KBM-7 (cell line): Measurements from ENCODE around the gene RAP1GAP2.
"Not testable (repeated sequence)": the region's sequence is repeated elsewhere in the genome, so short reads cannot be mapped to it uniquely, and the experiment has no call there.

Source experiments
- DNase-seq: peaks from one replicate; pipeline ENCODE4 v3.0.0-alpha.2; 2015
- in situ Hi-C: fragments of 300-500 bp; cut with MboI; formaldehyde crosslinking; loops from 2 replicates; pipeline ENCODE4 v1.14.3; 2020; ENCODE audit warnings: low sequenced_read_pairs, low pct_unique_long_range_greater_than_20kb, mixed read lengths

Gene RAP1GAP2

GRCh38 chr17:2977157-2977556 is 180.9 kb downstream of the RAP1GAP2 start:
- in situ Hi-C loops = no loop called here

DNA sequence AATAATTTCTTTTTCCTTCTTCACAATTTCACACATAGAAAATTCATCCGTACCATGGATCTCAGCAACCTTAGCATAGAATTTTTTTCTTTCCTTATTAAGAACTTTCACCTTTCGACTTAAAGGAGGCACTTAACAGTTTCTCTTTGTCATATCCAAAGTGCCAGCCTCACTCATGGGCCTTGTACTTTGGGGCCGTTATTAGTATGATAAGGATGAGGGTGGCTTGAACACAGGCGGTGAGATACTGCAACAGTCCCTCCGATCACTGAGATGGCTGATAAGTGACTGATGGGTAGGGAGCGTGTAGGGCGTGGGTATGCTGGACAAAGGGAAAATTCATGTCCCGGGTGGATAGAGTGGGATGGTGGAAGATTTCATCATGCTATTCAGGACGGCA is 181.9 kb downstream of the RAP1GAP2 start:
- in situ Hi-C loops = no loop called here
- no peak for DNase-seq

More at GRCh38 chr17:2977157-2977556, 180.9 kb downstream of the RAP1GAP2 start:
- no peak for DNase-seq

DNA sequence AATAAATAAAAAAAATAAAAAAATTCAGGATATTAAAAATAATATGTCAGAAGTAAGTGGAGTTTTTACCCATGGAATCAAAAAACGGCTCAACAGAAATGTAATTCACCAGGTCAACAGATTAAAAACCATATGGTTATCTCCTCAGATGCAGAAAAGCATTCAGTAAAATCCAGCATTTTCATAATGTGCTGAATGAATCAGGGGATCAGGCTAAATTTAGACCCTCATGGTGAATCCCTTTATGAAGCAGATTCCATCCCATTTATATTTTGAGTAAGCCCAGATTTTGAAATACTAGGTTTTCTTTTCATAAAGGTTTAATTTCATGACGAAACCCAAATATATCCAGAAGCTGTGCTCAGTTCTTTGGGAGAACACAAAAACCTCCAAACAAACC is 182.8 kb downstream of the RAP1GAP2 start:
- in situ Hi-C loops = no loop called here
- no peak for DNase-seq

GRCh38 chr17:2980211-2980903 is 184.1 kb downstream of the RAP1GAP2 start:
- in situ Hi-C loops = no loop called here
- DNase-seq = no peak

GRCh38 chr17:2980904-2981246 is 184.6 kb downstream of the RAP1GAP2 start:
- in situ Hi-C loops = no loop called here

GRCh38 chr17:2981325-2981724 is 185.1 kb downstream of the RAP1GAP2 start:
- DNase-seq = no peak
- in situ Hi-C loops = no loop called here

More at GRCh38 chr17:2980904-2981246, 184.6 kb downstream of the RAP1GAP2 start:
- DNase-seq = no peak

DNA sequence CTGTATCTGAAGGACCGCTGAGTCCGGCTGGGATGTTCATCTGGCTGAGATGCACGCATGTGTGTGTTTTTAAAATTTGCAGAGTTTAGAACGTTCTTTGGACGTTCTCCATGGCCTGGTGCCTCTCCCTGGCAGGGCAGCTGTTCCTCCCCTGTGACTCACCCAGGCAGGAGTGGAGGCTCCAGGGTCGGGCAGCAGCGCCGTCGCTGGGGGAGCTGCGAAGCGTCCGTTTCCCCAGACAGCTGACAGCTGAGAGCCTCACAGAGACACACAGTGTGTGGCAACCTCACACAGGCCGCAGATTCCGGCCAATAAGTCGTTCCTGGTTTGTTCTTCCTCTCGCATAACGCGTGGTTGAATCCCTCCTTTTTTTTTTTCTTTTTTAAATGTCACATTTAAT is 186.6 kb downstream of the RAP1GAP2 start:
- in situ Hi-C loops = no loop called here
- DNase-seq = no peak

DNA sequence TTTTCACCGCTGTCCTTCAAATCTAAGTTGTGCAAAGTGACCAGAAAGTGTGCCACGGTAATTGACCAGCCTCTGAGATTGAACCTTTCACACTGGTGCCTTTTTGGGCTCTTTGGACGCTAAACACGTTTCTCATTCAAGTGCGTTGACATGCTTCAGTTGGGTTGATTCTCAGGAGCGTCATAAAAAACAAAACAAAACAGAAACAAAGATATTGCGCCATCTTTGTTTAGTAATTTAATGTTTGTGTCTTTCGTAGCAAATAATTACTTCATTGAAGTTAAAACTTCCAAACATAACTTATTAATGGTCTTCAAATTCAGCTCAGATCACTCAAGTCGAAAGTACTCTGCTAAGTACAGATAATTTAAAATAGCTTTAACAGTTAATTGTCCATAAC is 187.0 kb downstream of the RAP1GAP2 start:
- in situ Hi-C loops = no loop called here
- no peak for DNase-seq

DNA sequence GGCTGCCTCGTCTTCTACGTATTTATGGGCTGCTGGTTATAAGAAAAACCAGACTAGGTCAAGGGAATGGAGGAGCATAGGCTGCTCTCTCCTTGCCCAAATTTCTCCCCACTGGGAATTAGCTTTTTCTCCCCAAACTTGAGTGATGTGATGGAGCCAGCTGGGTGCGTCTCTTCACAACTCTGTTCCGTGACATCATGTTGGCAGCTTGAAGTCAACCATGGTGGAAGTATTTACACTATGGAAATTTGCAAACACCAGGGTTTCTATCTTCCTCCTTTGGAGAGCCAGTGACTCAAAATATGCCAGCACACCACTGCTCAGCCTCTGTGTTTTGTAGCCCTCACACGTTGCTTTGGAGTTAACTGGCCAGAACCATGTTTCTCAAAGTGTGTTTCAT is 189.1 kb downstream of the RAP1GAP2 start:
- DNase-seq = no peak
- in situ Hi-C loops = no loop called here

DNA sequence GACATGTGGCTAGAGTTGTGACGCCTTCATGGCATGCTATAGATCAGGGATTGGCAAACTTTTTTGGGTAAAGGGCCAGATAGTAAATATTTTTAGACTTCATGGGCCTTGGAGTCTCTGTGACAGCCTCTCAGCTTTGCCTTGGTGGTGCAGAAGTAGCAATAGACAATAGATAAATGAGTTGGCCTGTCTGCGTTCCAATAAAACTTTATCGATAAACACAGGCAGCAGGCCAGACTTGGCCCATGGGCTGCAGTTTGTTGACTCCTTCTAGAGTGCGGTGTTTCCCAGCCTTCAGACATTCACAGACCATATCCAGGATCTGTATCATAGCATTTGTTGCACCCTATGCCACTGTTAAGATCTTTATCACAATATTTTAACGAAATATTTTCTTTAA is 190.7 kb downstream of the RAP1GAP2 start:
- in situ Hi-C loops = no loop called here
- no peak for DNase-seq

GRCh38 chr17:2989396-2989795 is 193.2 kb downstream of the RAP1GAP2 start:
- DNase-seq, in situ Hi-C loops: not testable (repeated sequence)

DNA sequence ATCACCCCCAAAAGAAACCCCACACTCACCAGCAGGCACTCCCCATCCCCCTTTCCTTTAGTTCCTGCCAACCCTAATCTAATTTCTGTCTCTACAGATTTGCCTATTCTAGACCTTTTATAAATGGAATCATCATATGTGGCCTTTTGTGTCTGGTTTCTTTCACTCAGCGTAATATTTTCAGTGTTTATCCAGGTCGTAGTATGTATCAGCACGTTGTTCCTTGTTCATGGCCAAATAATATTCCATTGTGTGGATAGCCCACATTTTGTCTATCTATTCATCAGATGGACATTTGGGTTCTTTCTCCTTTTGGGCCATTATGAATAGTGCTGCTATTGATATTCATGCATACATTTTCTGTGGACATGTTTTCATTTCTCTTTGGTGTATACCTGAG is 193.6 kb downstream of the RAP1GAP2 start:
- no peak for DNase-seq
- in situ Hi-C loops = no loop called here

DNA sequence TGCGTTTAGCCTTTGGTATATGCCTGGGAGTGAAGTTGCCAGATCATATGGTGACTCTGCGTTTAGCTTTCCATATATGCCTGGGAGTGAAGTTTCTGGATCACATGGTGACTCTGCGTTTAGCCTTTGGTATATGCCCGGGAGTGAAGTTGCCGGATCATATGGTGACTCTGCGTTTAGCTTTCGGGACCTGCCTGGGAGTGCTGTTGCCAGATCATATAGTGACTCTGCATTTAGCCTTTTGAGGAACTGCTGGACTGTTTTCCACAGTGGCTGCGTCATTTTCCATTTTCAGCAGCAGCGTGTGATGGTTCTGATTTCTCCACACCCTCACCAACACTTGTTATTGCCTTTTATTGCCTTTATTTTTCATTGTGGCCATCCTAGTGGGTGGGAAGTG is 194.2 kb downstream of the RAP1GAP2 start:
- DNase-seq = no peak
- in situ Hi-C loops = no loop called here

GRCh38 chr17:2991396-2992180 is 195.3 kb downstream of the RAP1GAP2 start:
- in situ Hi-C loops, DNase-seq: not testable (repeated sequence)

- in situ Hi-C loops = no loop called here
- no peak for DNase-seq
Observed at GRCh38 chr17:2994441-2994840, 198.2 kb downstream of the RAP1GAP2 start.

DNA sequence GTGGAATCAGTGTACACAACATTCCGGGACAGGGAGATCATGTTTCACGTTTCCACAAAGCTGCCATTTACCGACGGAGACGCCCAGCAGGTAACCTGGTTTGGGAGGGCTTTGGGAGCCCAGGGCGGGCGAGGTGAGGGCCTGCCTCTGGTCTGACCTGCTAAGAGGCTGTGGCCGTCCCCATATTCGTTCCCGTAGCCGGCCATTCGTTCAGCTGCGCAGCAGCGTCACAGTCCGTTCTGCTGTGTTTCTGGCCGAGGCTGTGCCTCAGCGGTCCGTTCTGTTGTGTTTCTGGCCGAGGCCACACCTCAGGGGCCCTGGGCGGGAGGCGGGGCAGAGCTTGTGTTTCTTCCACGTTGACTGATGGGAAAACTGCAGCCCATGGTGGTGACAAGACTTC is 199.1 kb downstream of the RAP1GAP2 start:
- in situ Hi-C loops = no loop called here
- no peak for DNase-seq

- in situ Hi-C loops = no loop called here
- no peak for DNase-seq
Observed at GRCh38 chr17:2995886-2996809, 199.9 kb downstream of the RAP1GAP2 start.

DNA sequence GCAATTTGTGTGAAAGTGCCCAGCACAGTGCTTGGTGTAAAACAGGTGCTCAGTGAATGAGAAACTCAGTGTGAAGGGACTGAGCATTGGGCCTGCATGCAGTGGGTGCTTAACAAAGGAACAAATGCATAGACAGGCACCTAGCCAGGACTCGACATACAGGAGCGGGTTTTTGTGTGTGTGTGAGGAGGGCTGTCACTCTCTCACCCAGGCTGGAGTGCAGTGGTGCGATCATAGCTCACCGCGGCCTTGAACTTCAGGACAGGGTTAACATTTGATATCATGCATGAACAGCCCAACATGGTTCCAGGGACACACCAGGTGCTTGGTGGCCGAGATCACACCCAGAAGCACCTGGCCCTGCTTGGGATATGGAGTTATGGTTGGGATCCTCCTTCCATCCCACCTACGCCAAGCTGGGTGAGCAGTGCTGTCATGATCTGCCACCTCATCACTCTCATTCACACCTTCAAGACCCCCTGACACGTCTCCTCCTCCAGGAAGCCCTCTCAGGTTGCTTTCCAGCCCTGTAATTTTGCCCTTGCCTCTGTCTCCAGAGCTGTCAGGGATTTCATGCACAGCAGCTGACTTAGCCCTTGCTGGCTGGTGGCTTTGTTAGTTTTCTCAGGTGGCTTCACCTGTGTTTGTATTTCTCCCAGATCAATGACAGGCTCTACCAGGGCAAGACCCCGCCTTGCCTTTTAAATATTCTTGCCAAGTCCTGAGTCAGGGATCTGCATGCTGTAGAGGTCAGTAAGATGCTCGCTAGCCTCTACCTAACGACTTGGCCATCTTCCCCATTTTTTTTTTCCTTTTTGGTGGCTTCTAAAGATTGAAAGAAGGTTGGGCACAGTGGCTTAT is 200.8 kb downstream of the RAP1GAP2 start:
- in situ Hi-C loops = no loop called here
- DNase-seq = no peak

- in situ Hi-C loops, DNase-seq: not testable (repeated sequence)
Observed at GRCh38 chr17:2998469-2998901, 202.2 kb downstream of the RAP1GAP2 start.
